DOHH2 (cell line): ENCODE results near the gene CEACAM4.

ENCODE experiments used
- H3F3A ChIP-seq: fragments of 200-600 bp; sonication (generic), shearing (Covaris generic); 2 replicates; pipeline ENCODE4 v1.6.0; 2016; ENCODE audit warnings: antibody characterized with exemption, mild to moderate bottlenecking; ENCODE audit not compliant: control insufficient read depth, insufficient read depth
- H3K27ac ChIP-seq: fragments of 200-600 bp; sonication (generic); 2 replicates; pipeline ENCODE4 v1.5.1; 2014; ENCODE audit warnings: low read depth, mild to moderate bottlenecking, low read length, moderate library complexity
- H3K27me3 ChIP-seq: fragments of 200-600 bp; sonication (generic); 2 replicates; pipeline ENCODE4 v1.6.1; 2014; ENCODE audit warnings: mild to moderate bottlenecking, low read length, mixed read lengths; ENCODE audit not compliant: control insufficient read depth
- H3K36me3 ChIP-seq: fragments of 200-600 bp; sonication (generic); 2 replicates; pipeline ENCODE4 v1.6.1; 2014; ENCODE audit warnings: mild to moderate bottlenecking, low read length, moderate library complexity, mixed read lengths; ENCODE audit not compliant: control insufficient read depth
- H3K4me1 ChIP-seq: fragments of 200-600 bp; sonication (generic); 2 replicates; pipeline ENCODE4 v1.6.1; 2014; ENCODE audit warnings: mild to moderate bottlenecking, low read length, mixed read lengths; ENCODE audit not compliant: control insufficient read depth
- H3K4me2 ChIP-seq: fragments of 200-600 bp; sonication (generic); 2 replicates; pipeline ENCODE4 v1.6.0; 2014; ENCODE audit warnings: mild to moderate bottlenecking, low read length, moderate library complexity
- H3K4me3 ChIP-seq: fragments of 200-600 bp; sonication (generic); 2 replicates; pipeline ENCODE4 v1.5.1; 2014; ENCODE audit warnings: mild to moderate bottlenecking, low read length, mixed read lengths
- H3K79me2 ChIP-seq: fragments of 200-600 bp; sonication (generic); 2 replicates; pipeline ENCODE4 v1.6.1; 2014; ENCODE audit warnings: mild to moderate bottlenecking, low read length, mixed read lengths; ENCODE audit not compliant: control insufficient read depth
- H3K9me2 ChIP-seq: fragments of 200-600 bp; sonication (generic); replicated peaks from 2 replicates; pipeline ENCODE4 v1.6.1; 2014; ENCODE audit warnings: mild to moderate bottlenecking, low read length, mixed read lengths; ENCODE audit not compliant: control insufficient read depth
- H3K9me3 ChIP-seq: fragments of 200-600 bp; sonication (generic); 2 replicates; pipeline ENCODE4 v1.6.1; 2014; ENCODE audit warnings: antibody characterized with exemption, low read length, mixed read lengths; ENCODE audit not compliant: control insufficient read depth, insufficient read depth
- H4K20me1 ChIP-seq: fragments of 200-600 bp; sonication (generic); 2 replicates; pipeline ENCODE4 v1.6.0; 2014; ENCODE audit warnings: low read depth, mild to moderate bottlenecking, antibody characterized with exemption, low read length, moderate library complexity; ENCODE audit not compliant: control insufficient read depth, insufficient read depth
- EZH2phosphoT487 ChIP-seq: fragments of 200-600 bp; sonication (generic); IDR thresholded peaks from 2 replicates; pipeline ENCODE4 v1.6.1; 2017; ENCODE audit warnings: borderline replicate concordance, mild to moderate bottlenecking, antibody characterized with exemption, low read length, moderate library complexity, mixed read lengths
- TF ChIP-seq, protein P1 (sequence below): fragments of 200-600 bp; sonication (generic); IDR thresholded peaks from one replicate; pipeline ENCODE4 v1.5.1; 2014; ENCODE audit warnings: antibody characterized with exemption, mild to moderate bottlenecking, low read depth, low read length; ENCODE audit not compliant: poor library complexity, severe bottlenecking

CEACAM4 gene

GRCh38 chr19:41606215-41606837 lies 20.5 kb downstream of the CEACAM4 start:
- Histone ChIP-seq H3K79me2 (no peaks in the 10 kb centered on the region), H3F3A (no peaks in the 10 kb centered on the region), H3K4me2 (no peak overlapping the region), H3K4me3 (no peak overlapping the region), H3K27me3 (peaks cover 32% of the 10 kb centered on the region), H3K36me3 (no peaks in the 10 kb centered on the region), H3K9me2 (no peaks in the 10 kb centered on the region), H3K4me1 (no peaks in the 10 kb centered on the region), H3K9me3 (no peaks in the 10 kb centered on the region), H3K27ac (no peak overlapping the region), H4K20me1 (no peaks in the 10 kb centered on the region)
- no peak for TF ChIP-seq EZH2phosphoT487
- TF ChIP-seq, protein P1, sequence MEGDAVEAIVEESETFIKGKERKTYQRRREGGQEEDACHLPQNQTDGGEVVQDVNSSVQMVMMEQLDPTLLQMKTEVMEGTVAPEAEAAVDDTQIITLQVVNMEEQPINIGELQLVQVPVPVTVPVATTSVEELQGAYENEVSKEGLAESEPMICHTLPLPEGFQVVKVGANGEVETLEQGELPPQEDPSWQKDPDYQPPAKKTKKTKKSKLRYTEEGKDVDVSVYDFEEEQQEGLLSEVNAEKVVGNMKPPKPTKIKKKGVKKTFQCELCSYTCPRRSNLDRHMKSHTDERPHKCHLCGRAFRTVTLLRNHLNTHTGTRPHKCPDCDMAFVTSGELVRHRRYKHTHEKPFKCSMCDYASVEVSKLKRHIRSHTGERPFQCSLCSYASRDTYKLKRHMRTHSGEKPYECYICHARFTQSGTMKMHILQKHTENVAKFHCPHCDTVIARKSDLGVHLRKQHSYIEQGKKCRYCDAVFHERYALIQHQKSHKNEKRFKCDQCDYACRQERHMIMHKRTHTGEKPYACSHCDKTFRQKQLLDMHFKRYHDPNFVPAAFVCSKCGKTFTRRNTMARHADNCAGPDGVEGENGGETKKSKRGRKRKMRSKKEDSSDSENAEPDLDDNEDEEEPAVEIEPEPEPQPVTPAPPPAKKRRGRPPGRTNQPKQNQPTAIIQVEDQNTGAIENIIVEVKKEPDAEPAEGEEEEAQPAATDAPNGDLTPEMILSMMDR, result no peak

GRCh38 chr19:41604831-41605230 lies 22.0 kb downstream of the CEACAM4 start:
- no peaks in the 10 kb centered on the region for H4K20me1 ChIP-seq
- H3K4me1 ChIP-seq, result no peaks in the 10 kb centered on the region
- H3K27me3 ChIP-seq, result peaks cover 22% of the 10 kb centered on the region
- no peaks in the 10 kb centered on the region for H3K79me2 ChIP-seq
- no peaks in the 10 kb centered on the region for H3F3A ChIP-seq
- H3K9me2 ChIP-seq, result no peaks in the 10 kb centered on the region
- H3K36me3 ChIP-seq, result no peaks in the 10 kb centered on the region
- H3K9me3 ChIP-seq, result no peaks in the 10 kb centered on the region
- TF ChIP-seq, protein P1, result no peak
- TF ChIP-seq EZH2phosphoT487, result no peak
- no peak overlapping the region for H3K27ac ChIP-seq
- H3K4me2 ChIP-seq, result no peak overlapping the region
- no peak overlapping the region for H3K4me3 ChIP-seq

DNA sequence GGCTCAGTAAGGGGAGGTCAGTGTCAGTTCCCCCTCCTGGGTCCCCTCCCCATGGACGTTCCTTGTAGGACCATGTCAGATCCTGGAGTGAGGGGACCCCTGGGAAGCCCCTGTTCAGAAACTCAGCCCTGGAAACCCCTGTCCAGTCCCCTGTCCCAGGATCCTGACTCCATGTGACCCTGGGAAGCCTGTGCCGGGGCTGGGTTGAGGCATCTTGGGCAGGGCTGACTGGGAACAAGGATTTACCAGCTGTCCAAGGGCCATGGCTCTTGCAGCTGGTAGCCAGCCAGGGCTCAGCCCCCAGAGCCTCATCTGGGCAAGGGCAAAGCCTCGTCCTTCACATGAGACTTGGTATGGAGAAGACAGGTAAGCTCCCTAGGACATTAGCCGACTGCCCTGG lies 25.1 kb downstream of the CEACAM4 start:
- Histone ChIP-seq H3K79me2 (no peaks in the 10 kb centered on the region), H3K4me1 (peaks cover 5% of the 10 kb centered on the region), H3K9me3 (no peaks in the 10 kb centered on the region), H3K27ac (no peak overlapping the region), H3K27me3 (peaks cover 23% of the 10 kb centered on the region), H3K9me2 (no peaks in the 10 kb centered on the region), H4K20me1 (no peaks in the 10 kb centered on the region), H3K4me2 (no peak overlapping the region), H3K4me3 (no peak overlapping the region), H3K36me3 (no peaks in the 10 kb centered on the region), H3F3A (no peaks in the 10 kb centered on the region)
- TF ChIP-seq, protein P1, result no peak
- TF ChIP-seq EZH2phosphoT487, result no peak
